GM12892 (cell line): ENCODE measurements around the gene ABI1.

Source experiments
- POLR2A ChIP-seq: IDR thresholded peaks from 2 replicates; pipeline ENCODE4 v1.6.1; 2011; ENCODE audit warnings: low read depth, low read length, control low read depth
- TAF1 ChIP-seq: IDR thresholded peaks from 2 replicates; pipeline ENCODE4 v1.6.1; 2011; ENCODE audit warnings: low read depth, mild to moderate bottlenecking, control low read depth, low read length, borderline replicate concordance

- TF ChIP-seq POLR2A = no peak
- TF ChIP-seq TAF1 = no peak
Observed at GRCh38 chr10:26797340-26797739, 63.4 kb downstream of the ABI1 start.
